Lower lobe of right lung (tissue), 2 donors: Measurements from ENCODE around the gene CD80. TPM values are rescaled to one million over a fixed set of nuclear protein-coding genes. Genes with fewer than 3 reads are reported as not detected.

Experiments used
- ATAC-seq, 2 donors: fragments of 200-7000 bp; cut with Tn5 transposase; one replicate each; pipeline ENCODE4 v1.9.1; 2020 to 2022; ENCODE audit warnings: mild to moderate bottlenecking in 2 of 2, moderate library complexity in 2 of 2
- DNase-seq: peaks from one replicate; pipeline ENCODE4 v3.0.0-alpha.2; 2020
- H3K27ac ChIP-seq: fragments of 200-600 bp; one replicate; pipeline ENCODE4 v1.8.0; 2022
- H3K27me3 ChIP-seq: fragments of 200-600 bp; one replicate; pipeline ENCODE4 v1.8.0; 2022; ENCODE audit warnings: low read depth
- H3K36me3 ChIP-seq: fragments of 200-600 bp; one replicate; pipeline ENCODE4 v1.8.0; 2022; ENCODE audit warnings: mild to moderate bottlenecking
- H3K4me1 ChIP-seq: fragments of 200-600 bp; one replicate; pipeline ENCODE4 v1.8.0; 2022
- H3K4me3 ChIP-seq: fragments of 200-600 bp; one replicate; pipeline ENCODE4 v1.8.0; 2022; ENCODE audit warnings: mild to moderate bottlenecking
- H3K9me3 ChIP-seq: fragments of 200-600 bp; one replicate; pipeline ENCODE4 v1.8.0; 2022
- intact Hi-C: fragments of 100-400 bp; cut with DNase I; formaldehyde crosslinking; loops from one replicate; pipeline ENCODE4 v1.11.0; 2022
- total RNA-seq: library from RNA; stranded (reverse); fragmentation: NEBNext Ultra II Directional; extraction: Animal tissue kit (Norgen Biotek cat#: 25700); gene quantifications from one replicate; pipeline ENCODE4 v1.2.1, GENCODE V29; 2021
- TF ChIP-seq, protein P1 (sequence below): fragments of 200-600 bp; IDR thresholded peaks from one replicate; pipeline ENCODE4 v1.8.0; 2022; ENCODE audit warnings: antibody characterized with exemption, mild to moderate bottlenecking
- donor health status: DM: no; HTN: yes; CAD: no; lungs with severe emphysema.

The CD80 gene
- total RNA-seq, 1 donor from 2014 or later = 8.6 TPM

DNA sequence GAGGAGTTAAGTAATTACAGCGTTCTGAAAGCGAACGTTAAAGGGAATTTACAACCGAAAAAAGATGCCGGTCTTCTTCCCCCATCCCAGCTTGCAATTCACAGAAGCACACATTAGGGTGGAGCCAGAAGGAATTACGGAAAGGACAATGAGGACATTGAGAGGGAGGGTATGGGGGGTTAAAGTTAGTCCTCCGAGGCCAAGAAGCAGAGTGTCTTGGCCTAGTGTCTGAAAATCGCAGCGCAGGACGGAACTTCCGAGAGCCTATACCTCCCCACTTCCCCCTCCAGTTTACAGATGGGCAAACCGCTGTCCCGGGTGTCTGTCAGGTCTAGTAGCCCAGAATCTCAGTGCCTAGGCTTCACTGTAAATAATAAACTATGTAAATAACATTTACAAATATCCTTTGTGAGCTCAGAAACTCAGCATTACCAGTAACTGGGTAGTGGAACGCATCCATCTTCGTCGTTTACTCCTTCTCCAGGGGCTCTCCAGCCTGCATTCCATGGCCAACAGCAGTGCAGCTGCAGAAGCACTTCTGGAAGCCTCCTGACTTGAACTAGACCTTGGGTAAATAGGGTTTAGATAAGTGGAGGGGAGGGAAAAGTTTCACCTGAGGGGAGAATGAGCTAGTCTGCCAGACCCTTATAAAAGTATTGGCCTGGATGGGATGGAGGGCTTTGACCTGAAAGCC, 20.8 kb upstream of the CD80 start:
- peaks cover 8% of the 10 kb centered on the region for H3K36me3 ChIP-seq
- DNase-seq = peak; percentile 70
- H3K27ac ChIP-seq = peak overlapping the region; percentile 98
- TF ChIP-seq, protein P1, sequence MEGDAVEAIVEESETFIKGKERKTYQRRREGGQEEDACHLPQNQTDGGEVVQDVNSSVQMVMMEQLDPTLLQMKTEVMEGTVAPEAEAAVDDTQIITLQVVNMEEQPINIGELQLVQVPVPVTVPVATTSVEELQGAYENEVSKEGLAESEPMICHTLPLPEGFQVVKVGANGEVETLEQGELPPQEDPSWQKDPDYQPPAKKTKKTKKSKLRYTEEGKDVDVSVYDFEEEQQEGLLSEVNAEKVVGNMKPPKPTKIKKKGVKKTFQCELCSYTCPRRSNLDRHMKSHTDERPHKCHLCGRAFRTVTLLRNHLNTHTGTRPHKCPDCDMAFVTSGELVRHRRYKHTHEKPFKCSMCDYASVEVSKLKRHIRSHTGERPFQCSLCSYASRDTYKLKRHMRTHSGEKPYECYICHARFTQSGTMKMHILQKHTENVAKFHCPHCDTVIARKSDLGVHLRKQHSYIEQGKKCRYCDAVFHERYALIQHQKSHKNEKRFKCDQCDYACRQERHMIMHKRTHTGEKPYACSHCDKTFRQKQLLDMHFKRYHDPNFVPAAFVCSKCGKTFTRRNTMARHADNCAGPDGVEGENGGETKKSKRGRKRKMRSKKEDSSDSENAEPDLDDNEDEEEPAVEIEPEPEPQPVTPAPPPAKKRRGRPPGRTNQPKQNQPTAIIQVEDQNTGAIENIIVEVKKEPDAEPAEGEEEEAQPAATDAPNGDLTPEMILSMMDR = no peak
- peak overlapping the region; percentile 66 for H3K4me3 ChIP-seq
- H3K4me1 ChIP-seq = peaks cover 26% of the 10 kb centered on the region
- H3K9me3 ChIP-seq = no peaks in the 10 kb centered on the region
- peak; percentile 71 to 73 for ATAC-seq
- H3K27me3 ChIP-seq = no peaks in the 10 kb centered on the region
- intact Hi-C loops = no loop called here

DNA sequence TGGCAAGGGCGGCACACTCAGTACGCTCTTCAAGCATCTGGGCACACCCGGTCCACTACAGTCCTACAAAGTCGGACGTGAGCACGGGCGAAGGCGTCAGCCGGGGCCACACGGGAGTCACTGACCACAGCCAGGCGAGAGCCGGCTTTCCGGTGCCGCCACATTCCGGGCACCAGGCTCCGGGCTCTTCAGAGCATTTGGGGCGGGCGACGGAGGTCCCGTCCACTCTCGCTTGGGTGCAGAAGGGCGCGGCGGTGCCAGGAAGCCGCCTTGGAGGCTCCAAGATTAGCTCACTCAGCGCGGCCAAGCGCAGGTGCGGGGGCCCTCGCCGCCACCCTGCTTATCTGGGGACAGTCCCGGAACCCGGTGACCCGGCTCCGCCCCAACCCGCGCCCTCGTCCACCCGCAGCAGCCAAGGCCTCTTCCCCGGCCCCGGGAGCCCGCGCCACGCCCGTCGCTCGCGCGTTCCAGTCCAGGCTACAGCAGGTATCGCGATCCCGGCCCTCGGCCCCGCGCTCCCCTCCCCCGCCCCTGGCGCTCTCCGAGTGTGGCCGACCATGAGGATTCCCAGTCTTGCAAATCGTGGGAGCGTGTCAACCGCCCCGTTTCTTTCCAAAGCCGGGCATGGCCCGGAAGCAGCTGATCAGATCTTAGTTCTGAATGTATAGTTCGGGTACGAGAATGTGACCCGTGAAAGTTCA, 20.1 kb upstream of the CD80 start, which contains the start of gene ADPRH:
ADPRH (plus strand) TSS at position 127 of the 701 bp plus-strand sequence. CDS start 2,678 bp downstream, outside the sequence.
- Histone ChIP-seq H3K27me3 (no peaks in the 10 kb centered on the region), H3K9me3 (no peaks in the 10 kb centered on the region), H3K4me1 (peaks cover 26% of the 10 kb centered on the region), H3K4me3 (peak within 1 kb of the TSS; percentile 66), H3K27ac (peak within 1 kb of the TSS; percentile 98), H3K36me3 (peaks cover 3% of the 10 kb centered on the region)
- DNase-seq (peak; percentile 93), ATAC-seq (peak; percentile 96 to 97)
- intact Hi-C loops = no loop called here
- TF ChIP-seq, protein P1 = no peak

DNA sequence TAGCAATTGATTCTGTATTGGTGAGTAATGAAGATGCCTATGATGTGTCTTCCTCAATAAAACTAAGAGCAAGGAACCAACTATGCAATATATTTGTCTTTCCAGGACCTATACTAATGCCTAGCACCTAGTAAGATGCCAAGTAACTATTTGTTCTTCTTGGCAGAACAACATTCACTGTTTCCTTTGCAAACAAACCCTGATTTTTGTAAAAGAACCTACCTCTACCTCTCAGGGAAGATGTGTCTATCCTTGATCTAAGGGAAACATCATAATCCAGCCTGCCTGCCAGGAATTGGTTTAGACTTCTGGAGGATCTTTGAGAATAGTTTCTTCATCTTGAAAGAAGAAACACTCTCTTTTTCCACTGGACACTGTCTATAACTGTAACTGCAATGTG, 16.1 kb upstream of the CD80 start:
- DNase-seq (no peak), ATAC-seq (no peak)
- H3K9me3 ChIP-seq = no peaks in the 10 kb centered on the region
- intact Hi-C loops = no loop called here
- TF ChIP-seq, protein P1 = no peak
- no peak overlapping the region for H3K4me3 ChIP-seq
- peaks cover 29% of the 10 kb centered on the region for H3K4me1 ChIP-seq
- H3K27me3 ChIP-seq = no peaks in the 10 kb centered on the region
- no peak overlapping the region for H3K27ac ChIP-seq
- no peaks in the 10 kb centered on the region for H3K36me3 ChIP-seq

DNA sequence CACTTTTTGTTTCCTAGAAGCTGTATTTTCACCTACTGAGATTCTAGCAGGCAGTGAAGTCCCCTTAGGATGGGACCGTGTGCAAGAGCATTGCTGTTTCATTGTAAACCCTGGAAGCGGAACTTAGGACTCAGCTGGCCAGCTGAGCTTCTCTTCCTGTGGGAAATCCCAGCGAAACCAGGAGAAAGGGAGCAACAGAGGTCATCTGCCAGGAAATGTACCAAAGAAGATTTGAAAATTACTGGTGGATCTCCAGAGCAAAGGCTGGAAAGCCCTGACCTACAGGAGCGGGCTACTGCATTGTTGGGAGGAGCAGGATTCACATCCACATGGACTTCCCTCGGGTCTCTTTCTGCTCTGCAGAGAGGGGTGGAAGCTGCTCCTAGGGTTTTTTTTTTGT, 12.3 kb upstream of the CD80 start:
- intact Hi-C loops = no loop called here
- DNase-seq (no peak), ATAC-seq (peak in 1 of 2 donors; percentile 58)
- Histone ChIP-seq H3K4me1 (peaks cover 11% of the 10 kb centered on the region), H3K36me3 (no peaks in the 10 kb centered on the region), H3K27me3 (no peaks in the 10 kb centered on the region), H3K4me3 (no peak overlapping the region), H3K9me3 (no peaks in the 10 kb centered on the region), H3K27ac (peak overlapping the region; percentile 44)
- TF ChIP-seq, protein P1 = no peak

DNA sequence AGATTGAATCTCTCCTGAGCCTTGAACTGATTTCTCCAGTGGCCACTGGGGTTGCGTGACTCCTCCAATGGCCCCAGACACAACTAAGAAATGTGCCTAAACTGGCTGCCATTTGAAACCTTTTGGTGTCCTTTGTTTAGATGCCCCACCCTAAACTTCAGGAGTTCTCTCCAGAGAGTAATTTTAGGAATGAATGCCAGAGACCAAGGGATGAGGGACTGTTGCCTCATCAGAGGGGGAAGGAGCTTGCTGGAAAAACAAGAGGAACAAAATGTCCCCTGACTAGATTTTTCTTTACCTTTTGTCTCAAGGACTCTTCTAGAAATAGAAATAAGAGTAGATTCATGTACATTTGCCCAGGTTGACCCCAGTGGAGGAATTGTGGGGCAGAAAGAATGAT, 11.8 kb upstream of the CD80 start:
- intact Hi-C loops = no loop called here
- Histone ChIP-seq H3K27me3 (no peaks in the 10 kb centered on the region), H3K4me3 (no peak overlapping the region), H3K9me3 (no peaks in the 10 kb centered on the region), H3K27ac (peak overlapping the region; percentile 44), H3K4me1 (peaks cover 11% of the 10 kb centered on the region), H3K36me3 (no peaks in the 10 kb centered on the region)
- DNase-seq = no peak
- TF ChIP-seq, protein P1 = no peak
- ATAC-seq = peak in 1 of 2 donors; percentile 45
